ENCODE measurements around the gene CHST5. TPM values are rescaled to one million over a fixed set of nuclear protein-coding genes. Genes with fewer than 3 reads are reported as not detected.
A peak's percentile ranks its signal among the peaks of the same experiment; 100 is the strongest.

Gene CHST5
- total and polyA plus RNA-seq, 2 of the 8 experiments (the other 6 are each of a cell fraction or from before 2014, with no cell fraction given) = 0.13 to 0.23 TPM

DNA sequence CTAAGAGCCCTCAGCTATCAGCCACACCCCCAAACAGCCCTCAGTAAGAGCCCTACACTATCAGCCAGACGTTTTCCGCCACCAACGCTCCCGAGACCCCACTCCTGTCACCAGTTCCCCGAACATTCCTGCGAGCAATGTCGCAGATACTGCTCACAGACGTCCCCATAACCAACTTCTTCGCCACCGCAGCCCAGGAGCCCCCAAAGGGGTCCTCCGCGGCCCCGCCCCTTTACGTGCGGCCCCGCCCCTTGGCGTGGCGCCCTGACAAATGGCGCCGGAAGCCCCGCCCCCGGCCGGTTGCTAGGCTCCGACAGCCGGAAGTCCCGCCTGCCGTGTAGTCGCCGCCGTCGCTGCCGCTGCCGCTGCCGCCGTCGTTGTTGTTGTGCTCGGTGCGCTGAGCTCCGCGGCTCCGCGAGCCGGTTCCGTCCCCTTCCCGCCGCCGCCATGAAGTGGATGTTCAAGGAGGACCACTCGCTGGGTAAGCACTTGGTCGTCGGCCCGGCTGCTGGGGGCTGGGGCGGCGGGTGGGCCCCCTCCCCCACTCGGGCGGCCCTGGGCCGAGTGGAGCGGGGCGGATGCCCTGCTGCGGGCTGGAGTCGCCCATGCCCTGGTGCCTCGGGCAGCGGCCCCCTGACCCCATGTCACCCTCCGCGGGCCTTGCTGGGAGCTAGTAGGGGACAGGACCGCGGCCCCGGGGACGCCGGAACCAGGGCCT is 30.3 kb upstream of the CHST5 start, which contains the start of gene GABARAPL2 (continued):
- no peak for TF ChIP-seq RNF2 (IDR thresholded peaks at IDR 0.05; ENCODE audit: borderline replicate concordance, low read depth, low read length, missing control alignments, poor library complexity, severe bottlenecking)
- TF ChIP-seq SUZ12 (IDR thresholded peaks at IDR 0.05; ENCODE audit: low read length) = no peak
- TF ChIP-seq NRF1 (IDR thresholded peaks at IDR 0.05; ENCODE audit: low read depth, low read length) = no peak
- peak; percentile 74 for TF ChIP-seq KDM4A (IDR thresholded peaks at IDR 0.05; ENCODE audit: low read depth, low read length, severe bottlenecking)
- peak; percentile 60; the same call in 1 of the 2 replicates for TF ChIP-seq SP1 (IDR thresholded peaks at IDR 0.05; ENCODE audit: low read depth, low read length)
- TF ChIP-seq SIX5 (IDR thresholded peaks at IDR 0.05; ENCODE audit: low read depth, low read length) = no peak
- peak; percentile 53; the same call in 1 of the 2 replicates for TF ChIP-seq TAF1 (IDR thresholded peaks at IDR 0.05; ENCODE audit: low read depth, low read length)
- TF ChIP-seq BRCA1 (IDR thresholded peaks at IDR 0.05; ENCODE audit: low read depth, low read length) = no peak
- TF ChIP-seq RBBP5 (IDR thresholded peaks at IDR 0.05; ENCODE audit: borderline replicate concordance, low read depth, low read length) = no peak; the same call in 1 of the 2 replicates
- TF ChIP-seq, protein P1, sequence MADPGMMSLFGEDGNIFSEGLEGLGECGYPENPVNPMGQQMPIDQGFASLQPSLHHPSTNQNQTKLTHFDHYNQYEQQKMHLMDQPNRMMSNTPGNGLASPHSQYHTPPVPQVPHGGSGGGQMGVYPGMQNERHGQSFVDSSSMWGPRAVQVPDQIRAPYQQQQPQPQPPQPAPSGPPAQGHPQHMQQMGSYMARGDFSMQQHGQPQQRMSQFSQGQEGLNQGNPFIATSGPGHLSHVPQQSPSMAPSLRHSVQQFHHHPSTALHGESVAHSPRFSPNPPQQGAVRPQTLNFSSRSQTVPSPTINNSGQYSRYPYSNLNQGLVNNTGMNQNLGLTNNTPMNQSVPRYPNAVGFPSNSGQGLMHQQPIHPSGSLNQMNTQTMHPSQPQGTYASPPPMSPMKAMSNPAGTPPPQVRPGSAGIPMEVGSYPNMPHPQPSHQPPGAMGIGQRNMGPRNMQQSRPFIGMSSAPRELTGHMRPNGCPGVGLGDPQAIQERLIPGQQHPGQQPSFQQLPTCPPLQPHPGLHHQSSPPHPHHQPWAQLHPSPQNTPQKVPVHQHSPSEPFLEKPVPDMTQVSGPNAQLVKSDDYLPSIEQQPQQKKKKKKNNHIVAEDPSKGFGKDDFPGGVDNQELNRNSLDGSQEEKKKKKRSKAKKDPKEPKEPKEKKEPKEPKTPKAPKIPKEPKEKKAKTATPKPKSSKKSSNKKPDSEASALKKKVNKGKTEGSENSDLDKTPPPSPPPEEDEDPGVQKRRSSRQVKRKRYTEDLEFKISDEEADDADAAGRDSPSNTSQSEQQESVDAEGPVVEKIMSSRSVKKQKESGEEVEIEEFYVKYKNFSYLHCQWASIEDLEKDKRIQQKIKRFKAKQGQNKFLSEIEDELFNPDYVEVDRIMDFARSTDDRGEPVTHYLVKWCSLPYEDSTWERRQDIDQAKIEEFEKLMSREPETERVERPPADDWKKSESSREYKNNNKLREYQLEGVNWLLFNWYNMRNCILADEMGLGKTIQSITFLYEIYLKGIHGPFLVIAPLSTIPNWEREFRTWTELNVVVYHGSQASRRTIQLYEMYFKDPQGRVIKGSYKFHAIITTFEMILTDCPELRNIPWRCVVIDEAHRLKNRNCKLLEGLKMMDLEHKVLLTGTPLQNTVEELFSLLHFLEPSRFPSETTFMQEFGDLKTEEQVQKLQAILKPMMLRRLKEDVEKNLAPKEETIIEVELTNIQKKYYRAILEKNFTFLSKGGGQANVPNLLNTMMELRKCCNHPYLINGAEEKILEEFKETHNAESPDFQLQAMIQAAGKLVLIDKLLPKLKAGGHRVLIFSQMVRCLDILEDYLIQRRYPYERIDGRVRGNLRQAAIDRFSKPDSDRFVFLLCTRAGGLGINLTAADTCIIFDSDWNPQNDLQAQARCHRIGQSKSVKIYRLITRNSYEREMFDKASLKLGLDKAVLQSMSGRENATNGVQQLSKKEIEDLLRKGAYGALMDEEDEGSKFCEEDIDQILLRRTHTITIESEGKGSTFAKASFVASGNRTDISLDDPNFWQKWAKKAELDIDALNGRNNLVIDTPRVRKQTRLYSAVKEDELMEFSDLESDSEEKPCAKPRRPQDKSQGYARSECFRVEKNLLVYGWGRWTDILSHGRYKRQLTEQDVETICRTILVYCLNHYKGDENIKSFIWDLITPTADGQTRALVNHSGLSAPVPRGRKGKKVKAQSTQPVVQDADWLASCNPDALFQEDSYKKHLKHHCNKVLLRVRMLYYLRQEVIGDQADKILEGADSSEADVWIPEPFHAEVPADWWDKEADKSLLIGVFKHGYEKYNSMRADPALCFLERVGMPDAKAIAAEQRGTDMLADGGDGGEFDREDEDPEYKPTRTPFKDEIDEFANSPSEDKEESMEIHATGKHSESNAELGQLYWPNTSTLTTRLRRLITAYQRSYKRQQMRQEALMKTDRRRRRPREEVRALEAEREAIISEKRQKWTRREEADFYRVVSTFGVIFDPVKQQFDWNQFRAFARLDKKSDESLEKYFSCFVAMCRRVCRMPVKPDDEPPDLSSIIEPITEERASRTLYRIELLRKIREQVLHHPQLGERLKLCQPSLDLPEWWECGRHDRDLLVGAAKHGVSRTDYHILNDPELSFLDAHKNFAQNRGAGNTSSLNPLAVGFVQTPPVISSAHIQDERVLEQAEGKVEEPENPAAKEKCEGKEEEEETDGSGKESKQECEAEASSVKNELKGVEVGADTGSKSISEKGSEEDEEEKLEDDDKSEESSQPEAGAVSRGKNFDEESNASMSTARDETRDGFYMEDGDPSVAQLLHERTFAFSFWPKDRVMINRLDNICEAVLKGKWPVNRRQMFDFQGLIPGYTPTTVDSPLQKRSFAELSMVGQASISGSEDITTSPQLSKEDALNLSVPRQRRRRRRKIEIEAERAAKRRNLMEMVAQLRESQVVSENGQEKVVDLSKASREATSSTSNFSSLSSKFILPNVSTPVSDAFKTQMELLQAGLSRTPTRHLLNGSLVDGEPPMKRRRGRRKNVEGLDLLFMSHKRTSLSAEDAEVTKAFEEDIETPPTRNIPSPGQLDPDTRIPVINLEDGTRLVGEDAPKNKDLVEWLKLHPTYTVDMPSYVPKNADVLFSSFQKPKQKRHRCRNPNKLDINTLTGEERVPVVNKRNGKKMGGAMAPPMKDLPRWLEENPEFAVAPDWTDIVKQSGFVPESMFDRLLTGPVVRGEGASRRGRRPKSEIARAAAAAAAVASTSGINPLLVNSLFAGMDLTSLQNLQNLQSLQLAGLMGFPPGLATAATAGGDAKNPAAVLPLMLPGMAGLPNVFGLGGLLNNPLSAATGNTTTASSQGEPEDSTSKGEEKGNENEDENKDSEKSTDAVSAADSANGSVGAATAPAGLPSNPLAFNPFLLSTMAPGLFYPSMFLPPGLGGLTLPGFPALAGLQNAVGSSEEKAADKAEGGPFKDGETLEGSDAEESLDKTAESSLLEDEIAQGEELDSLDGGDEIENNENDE (IDR thresholded peaks at IDR 0.05; ENCODE audit: insufficient replicate concordance, low read length) = no peak
- TF ChIP-seq POLR2A (IDR thresholded peaks at IDR 0.05; ENCODE audit: control extremely low read depth in 1 of 2, low read depth in 2 of 2, low read length in 2 of 2) = peak in 1 of 2 experiments; percentile 51; a peak in 1 of 3 replicates

Data from H1 (cell line).